NCI-H187 (cell line): Measurements from ENCODE around the gene KIAA1217.
A peak's percentile ranks its signal among the peaks of the same experiment; 100 is the strongest.

ENCODE experiments used
- DNase-seq, 2 experiments: peaks; one replicate each; lab custom pipeline; 2025; lab: John Stamatoyannopoulos, UW

KIAA1217 gene

GRCh38 chr10:24241536-24242040 lies 32.6 kb downstream of the KIAA1217 start:
- DNase-seq = no peak

DNA sequence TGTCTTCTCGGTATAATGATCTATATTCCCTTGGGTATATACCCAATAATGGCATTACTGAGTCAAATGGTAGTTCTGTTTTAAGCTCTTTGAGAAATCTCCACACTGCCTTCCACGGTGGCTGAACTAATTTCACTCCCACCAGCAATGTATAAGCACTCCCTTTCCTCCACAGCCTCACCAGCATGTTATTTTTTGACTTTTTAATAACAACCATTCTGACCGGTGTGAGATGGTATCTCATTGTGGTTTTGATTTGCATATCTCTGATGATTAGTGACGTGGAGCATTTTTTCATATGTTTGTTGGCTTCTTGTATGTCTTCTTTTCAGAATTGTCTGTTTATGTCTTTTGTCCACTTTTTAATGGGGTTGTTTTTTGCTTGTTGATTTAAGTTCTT lies 33.6 kb downstream of the KIAA1217 start:
- DNase-seq = no peak

DNA sequence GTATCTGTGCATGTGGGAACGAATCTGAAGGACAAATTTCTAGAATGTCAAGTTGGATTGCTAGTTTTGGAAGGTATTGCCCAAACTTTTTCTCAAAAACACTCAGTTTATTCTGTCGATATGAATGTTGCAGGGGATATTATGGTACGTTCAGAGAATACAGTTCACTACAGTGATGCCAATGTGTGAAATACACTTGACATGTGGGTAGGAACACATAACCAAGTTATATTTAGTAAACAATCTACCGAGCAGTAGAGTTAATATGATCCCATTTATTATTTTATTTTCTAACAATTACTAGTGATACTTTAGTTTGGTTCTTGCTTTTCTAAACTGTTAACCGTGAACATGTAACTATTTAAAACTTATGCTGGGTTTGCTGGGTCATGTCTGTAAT lies 37.4 kb downstream of the KIAA1217 start:
- DNase-seq = no peak

- DNase-seq = no peak
Measured at GRCh38 chr10:24247841-24248240, 38.9 kb downstream of the KIAA1217 start.

DNA sequence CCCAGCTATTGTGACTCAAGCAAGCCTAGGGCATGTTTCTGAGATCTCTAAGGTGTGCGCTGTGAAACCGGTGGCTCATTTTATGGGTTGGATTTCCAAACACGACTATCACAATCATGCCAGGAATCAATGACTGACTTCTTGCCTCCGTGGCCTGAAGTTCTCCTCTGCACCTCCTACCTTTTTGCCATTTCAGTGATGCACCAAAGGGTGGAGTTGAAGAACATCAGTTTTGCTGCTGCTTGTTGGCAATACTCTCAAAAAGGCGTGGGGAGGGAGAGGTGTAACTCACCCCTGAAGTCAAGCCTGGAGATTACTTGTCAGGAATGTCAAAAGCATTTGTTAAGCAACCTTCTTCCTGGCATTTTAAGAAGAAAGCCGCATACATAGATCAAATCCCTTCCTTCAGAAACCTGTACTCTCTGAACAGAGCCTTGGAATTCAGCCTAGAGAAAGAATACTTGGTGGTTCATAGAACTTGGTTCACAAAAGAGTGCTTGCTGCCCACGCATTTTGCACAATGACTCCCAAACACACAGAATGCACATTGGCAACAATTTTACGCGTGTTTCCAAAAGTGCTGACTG lies 41.0 kb downstream of the KIAA1217 start:
- DNase-seq = no peak

- no peak for DNase-seq
Measured at GRCh38 chr10:24251547-24251946, 42.6 kb downstream of the KIAA1217 start.

- DNase-seq = no peak
Measured at GRCh38 chr10:24254180-24254579, 45.2 kb downstream of the KIAA1217 start.

- no peak for DNase-seq
Measured at GRCh38 chr10:24255115-24255880, 46.4 kb downstream of the KIAA1217 start.

DNA sequence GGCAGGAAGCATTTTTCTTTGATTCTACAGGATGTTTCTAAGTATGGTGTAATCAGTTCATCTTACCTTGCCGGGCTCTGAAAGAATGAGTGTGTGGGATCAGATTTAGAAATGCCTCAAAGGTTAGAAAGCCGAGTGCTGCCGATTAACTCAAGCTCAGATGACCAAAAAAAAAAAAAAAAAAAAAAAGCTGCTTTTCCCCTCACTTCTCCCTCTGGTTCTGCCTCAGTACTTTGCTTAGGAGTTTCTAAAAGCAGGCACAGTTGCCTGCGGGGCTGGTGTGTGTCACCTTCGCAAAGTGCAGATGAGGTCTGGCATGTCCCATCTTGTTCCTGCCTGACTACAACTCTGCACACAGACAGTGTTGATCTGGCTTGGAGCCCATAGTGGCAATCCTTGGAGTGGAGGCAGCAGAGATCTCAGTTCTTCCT lies 47.0 kb downstream of the KIAA1217 start:
- DNase-seq = no peak

DNA sequence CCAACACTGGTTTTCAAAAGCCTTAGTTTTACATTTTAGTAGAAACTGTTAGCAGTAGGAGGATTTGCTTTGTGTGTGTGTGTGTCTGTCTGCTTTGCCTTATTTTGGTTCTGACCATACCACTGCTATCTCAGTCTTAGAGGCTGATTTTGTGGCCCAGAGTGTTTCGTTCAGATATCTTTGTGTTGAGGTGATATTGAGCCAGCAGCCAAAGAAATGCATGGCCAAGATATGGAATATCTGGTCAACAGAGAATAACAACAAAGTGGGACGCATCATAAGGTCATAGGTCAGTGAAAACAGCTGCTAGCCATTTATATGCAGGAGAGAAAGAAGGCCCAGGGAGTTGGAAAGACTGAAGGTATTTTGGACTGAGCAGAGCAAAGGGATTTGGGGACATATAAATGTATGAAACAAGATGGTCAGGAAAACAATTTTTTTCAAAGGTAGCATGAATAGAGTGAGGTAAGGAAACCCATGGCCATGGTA lies 47.7 kb downstream of the KIAA1217 start:
- no peak for DNase-seq

GRCh38 chr10:24257588-24257987 lies 48.6 kb downstream of the KIAA1217 start:
- DNase-seq = no peak

GRCh38 chr10:24259365-24260130 lies 50.6 kb downstream of the KIAA1217 start:
- no peak for DNase-seq

GRCh38 chr10:24261627-24262026 lies 52.7 kb downstream of the KIAA1217 start:
- DNase-seq = no peak

GRCh38 chr10:24262929-24263590 lies 54.1 kb downstream of the KIAA1217 start:
- no peak for DNase-seq

- no peak for DNase-seq
Measured at GRCh38 chr10:24269476-24269875, 60.5 kb downstream of the KIAA1217 start.

DNA sequence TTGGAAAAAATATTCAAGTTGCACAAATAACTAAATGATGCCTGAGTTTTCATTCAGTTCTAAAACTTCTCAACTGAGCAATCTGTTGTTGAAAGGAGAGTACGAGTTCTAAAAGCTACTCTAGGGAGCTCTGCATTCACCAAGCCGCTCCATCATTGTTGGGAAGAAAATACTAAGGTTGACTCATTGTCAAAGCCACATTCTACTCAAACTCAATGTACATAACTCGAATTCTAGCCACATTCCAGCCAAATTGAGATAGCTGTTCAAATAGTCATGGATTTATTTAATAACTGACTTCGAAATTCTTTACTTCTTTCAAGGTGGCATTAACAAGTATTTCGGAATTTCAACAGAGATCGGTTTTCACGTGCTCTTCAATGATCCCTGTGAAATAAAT lies 63.4 kb downstream of the KIAA1217 start:
- no peak for DNase-seq

DNA sequence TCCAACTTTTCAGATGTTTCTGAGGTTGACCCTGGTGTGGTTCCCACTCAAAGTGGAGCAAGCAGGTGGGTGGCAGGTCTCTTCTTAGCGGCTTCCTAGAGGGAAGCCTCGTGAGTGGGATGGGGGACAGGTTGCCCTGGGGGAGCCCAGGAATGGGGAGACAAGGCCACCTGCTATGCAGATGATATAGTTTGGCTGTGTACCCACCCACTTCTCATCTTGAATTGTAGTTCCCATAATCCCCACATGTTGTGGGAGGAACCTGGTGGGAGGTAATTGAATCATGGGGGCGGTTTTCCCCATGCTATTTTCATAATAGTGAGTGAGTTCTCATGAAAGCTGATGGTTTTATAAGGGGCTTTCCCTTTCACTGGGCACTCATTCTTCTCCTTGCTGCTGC lies 68.3 kb downstream of the KIAA1217 start:
- DNase-seq = no peak

DNA sequence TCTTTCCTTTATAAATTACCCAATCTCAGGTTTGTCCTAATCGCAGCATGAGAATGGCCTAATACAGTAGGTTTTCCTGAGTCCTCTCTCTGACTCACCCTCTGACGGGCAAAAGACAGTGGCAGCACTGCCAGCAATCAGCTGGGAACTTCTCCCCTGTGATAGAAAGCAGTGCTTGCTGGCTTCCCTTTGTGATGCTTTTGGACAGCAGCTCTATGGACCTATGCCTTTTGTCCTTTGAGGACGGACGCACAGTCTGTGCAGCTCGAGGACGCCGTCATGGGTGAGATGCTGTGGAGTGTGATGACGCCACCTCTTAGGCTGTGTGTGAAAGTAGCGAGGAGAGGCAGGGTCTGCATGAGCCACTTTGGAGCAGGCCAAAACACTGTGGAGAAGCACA lies 68.8 kb downstream of the KIAA1217 start:
- DNase-seq = peak in 1 of 2 experiments; percentile 7

DNA sequence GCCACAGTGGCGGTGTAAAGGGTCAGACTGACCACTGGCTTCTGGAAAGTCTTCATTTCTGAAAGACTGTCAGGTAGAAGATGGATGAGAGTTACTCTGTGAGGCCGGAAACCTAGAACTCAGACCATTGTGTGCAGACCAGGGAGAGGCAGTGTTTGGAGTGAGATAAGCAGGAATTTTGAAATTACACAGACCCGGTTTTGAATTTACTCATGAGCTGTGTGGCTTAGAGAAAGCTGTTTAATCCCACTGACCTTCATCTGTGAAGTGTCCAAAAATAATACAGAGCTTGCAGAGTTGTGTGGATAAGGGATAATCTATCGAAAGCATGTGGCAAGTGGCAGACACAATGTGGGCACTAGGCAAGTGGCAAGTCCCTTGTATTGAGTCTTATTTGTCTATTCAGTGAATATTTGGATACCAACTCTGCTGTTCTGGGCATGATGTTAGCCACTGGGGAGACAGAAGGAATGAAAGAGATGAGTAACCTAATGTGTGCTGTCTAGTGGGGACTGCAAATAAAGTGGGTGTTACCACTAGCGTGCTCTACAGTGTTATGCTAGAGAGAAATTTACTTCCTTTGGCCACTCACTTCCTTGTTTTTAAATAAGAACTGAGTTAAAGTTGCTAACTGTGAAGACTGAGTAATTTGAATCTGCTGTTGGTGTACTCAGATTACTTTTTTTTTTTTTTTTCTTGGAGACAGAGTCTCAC lies 69.4 kb downstream of the KIAA1217 start:
- no peak for DNase-seq

GRCh38 chr10:24279166-24279565 lies 70.2 kb downstream of the KIAA1217 start:
- no peak for DNase-seq

DNA sequence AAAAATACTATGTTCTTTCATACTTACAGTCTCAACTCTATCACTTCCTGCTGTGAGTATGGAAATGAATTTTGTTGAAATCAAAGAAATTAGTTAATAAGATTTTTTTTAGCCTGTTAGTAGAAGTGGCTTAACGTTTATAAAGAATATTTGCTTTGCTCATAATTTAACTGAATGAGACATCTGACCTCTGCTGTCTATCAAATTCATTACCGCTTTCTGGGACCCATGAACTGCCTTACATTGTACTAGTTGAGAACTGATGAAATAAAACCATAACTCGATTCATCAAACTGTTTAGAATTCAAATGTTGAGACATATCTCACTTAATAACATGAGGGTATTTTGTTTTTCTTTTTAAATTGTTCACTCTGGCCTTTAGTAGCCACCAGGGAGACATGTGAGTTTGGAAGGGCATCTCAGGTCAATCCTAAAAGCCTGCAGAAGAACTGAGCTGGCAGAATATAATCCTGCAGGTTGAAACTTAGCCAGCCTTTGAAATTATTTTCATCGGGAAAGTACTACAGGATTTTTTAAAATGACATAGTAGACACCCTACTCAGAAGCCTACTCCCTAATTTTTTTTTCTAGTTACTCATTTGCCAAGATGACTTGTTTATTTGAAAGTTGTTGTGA lies 78.7 kb downstream of the KIAA1217 start:
- no peak for DNase-seq
